Suprapubic skin (tissue), 4 donors: Measurements from ENCODE around the gene CORO2A. TPM values are rescaled to one million over a fixed set of nuclear protein-coding genes. Genes with fewer than 3 reads are reported as not detected.

Source experiments
- DNase-seq, 2 donors: peaks; one replicate each; pipeline ENCODE4 v3.0.0-alpha.2; 2019; ENCODE audit warnings: low spot score in 2 of 2
- H3K27ac ChIP-seq: fragments of 200-600 bp; sonication (generic); one replicate; pipeline ENCODE4 v1.5.1; 2019
- H3K27me3 ChIP-seq: fragments of 200-600 bp; sonication (generic); one replicate; pipeline ENCODE4 v1.5.1; 2019
- H3K36me3 ChIP-seq: fragments of 200-600 bp; sonication (generic); one replicate; pipeline ENCODE4 v1.5.1; 2019
- H3K4me1 ChIP-seq: fragments of 200-600 bp; sonication (generic); one replicate; pipeline ENCODE4 v1.5.1; 2019
- H3K4me3 ChIP-seq: fragments of 200-600 bp; sonication (generic); one replicate; pipeline ENCODE4 v1.5.1; 2019; ENCODE audit warnings: mild to moderate bottlenecking
- H3K9me3 ChIP-seq: fragments of 200-600 bp; sonication (generic); one replicate; pipeline ENCODE4 v1.5.1; 2019
- EP300 ChIP-seq: sonication (generic); formaldehyde crosslinking; IDR thresholded peaks from one replicate; pipeline ENCODE4 v1.6.1; 2017; ENCODE audit warnings: antibody characterized with exemption
- POLR2A ChIP-seq, 2 donors: fragments of 450-650 bp; IDR thresholded peaks; one replicate each; pipeline ENCODE4 v1.6.1; 2017; ENCODE audit warnings: antibody characterized with exemption in 2 of 2, mild to moderate bottlenecking in 2 of 2, moderate library complexity in 2 of 2
- POLR2AphosphoS5 ChIP-seq, 3 donors: sonication (generic); formaldehyde crosslinking; IDR thresholded peaks; one replicate each; pipeline ENCODE4 v1.6.1; 2017; ENCODE audit warnings: antibody characterized with exemption in 3 of 3
- WGBS: methylation state at CpG from one replicate; pipeline ENCODE4 v1.1.5; 2018; 5-methylcytosine and 5-hydroxymethylcytosine counted together
- total RNA-seq, 4 donors: library from RNA; depleted of rRNA; stranded (reverse); fragments of >200 nt; gene quantifications; one replicate each; pipeline ENCODE4 v1.1.0, GENCODE V29; 2016
- TF ChIP-seq, protein P1 (sequence below), 2 donors: fragments of 200-600 bp in 1 of 2; fragments of 450-650 bp in 1 of 2; sonication (generic) in 1 of 2; IDR thresholded peaks; one replicate each; pipeline ENCODE4 v1.5.1; 2016 to 2019; ENCODE audit warnings: antibody characterized with exemption in 2 of 2, mild to moderate bottlenecking in 1 of 2, moderate library complexity in 1 of 2

CORO2A gene
- total RNA-seq, result 10 to 100 TPM; 17.5 to 25.0 (median 19.9) TPM

- WGBS, result 4% methylated on average over 9 of the region's 95 CpGs
- H3K27ac ChIP-seq, result peak within 1 kb of the TSS; percentile 84
- H3K36me3 ChIP-seq, result no peaks in the 10 kb centered on the region
- peaks cover 18% of the 10 kb centered on the region for H3K4me1 ChIP-seq
- TF ChIP-seq, protein P1, sequence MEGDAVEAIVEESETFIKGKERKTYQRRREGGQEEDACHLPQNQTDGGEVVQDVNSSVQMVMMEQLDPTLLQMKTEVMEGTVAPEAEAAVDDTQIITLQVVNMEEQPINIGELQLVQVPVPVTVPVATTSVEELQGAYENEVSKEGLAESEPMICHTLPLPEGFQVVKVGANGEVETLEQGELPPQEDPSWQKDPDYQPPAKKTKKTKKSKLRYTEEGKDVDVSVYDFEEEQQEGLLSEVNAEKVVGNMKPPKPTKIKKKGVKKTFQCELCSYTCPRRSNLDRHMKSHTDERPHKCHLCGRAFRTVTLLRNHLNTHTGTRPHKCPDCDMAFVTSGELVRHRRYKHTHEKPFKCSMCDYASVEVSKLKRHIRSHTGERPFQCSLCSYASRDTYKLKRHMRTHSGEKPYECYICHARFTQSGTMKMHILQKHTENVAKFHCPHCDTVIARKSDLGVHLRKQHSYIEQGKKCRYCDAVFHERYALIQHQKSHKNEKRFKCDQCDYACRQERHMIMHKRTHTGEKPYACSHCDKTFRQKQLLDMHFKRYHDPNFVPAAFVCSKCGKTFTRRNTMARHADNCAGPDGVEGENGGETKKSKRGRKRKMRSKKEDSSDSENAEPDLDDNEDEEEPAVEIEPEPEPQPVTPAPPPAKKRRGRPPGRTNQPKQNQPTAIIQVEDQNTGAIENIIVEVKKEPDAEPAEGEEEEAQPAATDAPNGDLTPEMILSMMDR (IDR thresholded peaks at IDR 0.05), result peak in 1 of 2 donors; percentile 28
- peak in 1 of 3 donors; percentile 13 for TF ChIP-seq POLR2AphosphoS5 (IDR thresholded peaks at IDR 0.05)
- no peak for TF ChIP-seq POLR2A (IDR thresholded peaks at IDR 0.05)
- TF ChIP-seq EP300, result no peak
- H3K9me3 ChIP-seq, result no peaks in the 10 kb centered on the region
- DNase-seq, result no peak
- H3K27me3 ChIP-seq, result no peaks in the 10 kb centered on the region
- H3K4me3 ChIP-seq, result peak within 1 kb of the TSS; percentile 79
Observed at GRCh38 chr9:98192503-98193335, at the start of gene CORO2A. TSS of gene CORO2A (minus strand) at chr9:98192637. CDS start at chr9:98157660, 34,977 bp downstream.

GRCh38 chr9:98241357-98242300 is 49.2 kb upstream of the CORO2A start:
- Histone ChIP-seq H3K27ac (no peak overlapping the region), H3K4me1 (peaks cover 3% of the 10 kb centered on the region), H3K4me3 (no peak overlapping the region), H3K27me3 (no peaks in the 10 kb centered on the region), H3K9me3 (no peaks in the 10 kb centered on the region), H3K36me3 (peaks cover 13% of the 10 kb centered on the region)
- DNase-seq, result no peak
- 96% methylated on average over 5 of the region's 8 CpGs for WGBS
- TF ChIP-seq EP300, result no peak

DNA sequence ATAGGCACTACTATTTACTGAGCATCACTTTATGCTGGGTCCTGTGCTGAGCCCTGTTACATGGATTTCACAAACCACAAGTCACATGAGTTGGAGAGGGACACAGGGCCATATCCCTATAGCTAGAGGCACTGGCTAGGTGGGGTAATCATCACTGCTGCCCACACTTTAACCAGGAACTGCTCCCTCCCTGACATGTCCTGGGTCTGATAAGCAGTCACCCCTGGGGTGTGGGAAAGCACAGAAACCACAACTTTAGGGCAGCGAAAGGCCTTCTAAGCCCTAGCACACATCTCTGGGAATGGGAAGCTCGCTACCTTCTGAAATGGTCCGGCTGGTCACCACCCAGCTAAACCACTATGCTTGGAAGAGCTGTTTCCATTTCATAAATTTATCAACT is 48.0 kb upstream of the CORO2A start:
- H3K4me3 ChIP-seq, result no peak overlapping the region
- no peaks in the 10 kb centered on the region for H3K9me3 ChIP-seq
- DNase-seq, result no peak
- TF ChIP-seq POLR2AphosphoS5 (IDR thresholded peaks at IDR 0.05), result no peak
- TF ChIP-seq, protein P1 (IDR thresholded peaks at IDR 0.05), result no peak
- no peak for TF ChIP-seq EP300
- TF ChIP-seq POLR2A (IDR thresholded peaks at IDR 0.05), result no peak
- H3K27me3 ChIP-seq, result no peaks in the 10 kb centered on the region
- no peak overlapping the region for H3K27ac ChIP-seq
- H3K36me3 ChIP-seq, result peaks cover 13% of the 10 kb centered on the region
- WGBS, result 97% methylated on average over 3 of the region's 3 CpGs
- peaks cover 3% of the 10 kb centered on the region for H3K4me1 ChIP-seq

- TF ChIP-seq, protein P1 (IDR thresholded peaks at IDR 0.05), result no peak
- TF ChIP-seq POLR2AphosphoS5 (IDR thresholded peaks at IDR 0.05) (no peak), POLR2A (IDR thresholded peaks at IDR 0.05) (no peak), EP300 (no peak)
- Histone ChIP-seq H3K4me1 (peaks cover 1% of the 10 kb centered on the region), H3K4me3 (no peak overlapping the region), H3K36me3 (peaks cover 27% of the 10 kb centered on the region), H3K27me3 (no peaks in the 10 kb centered on the region), H3K9me3 (no peaks in the 10 kb centered on the region), H3K27ac (no peak overlapping the region)
- 95% methylated on average over 8 of the region's 8 CpGs for WGBS
- no peak for DNase-seq
Observed at GRCh38 chr9:98236901-98237487, 44.6 kb upstream of the CORO2A start.

GRCh38 chr9:98235126-98235525 is 42.7 kb upstream of the CORO2A start:
- H3K27ac ChIP-seq, result no peak overlapping the region
- no peak for DNase-seq
- H3K27me3 ChIP-seq, result no peaks in the 10 kb centered on the region
- H3K9me3 ChIP-seq, result no peaks in the 10 kb centered on the region
- 91% methylated on average over 9 of the region's 9 CpGs for WGBS
- peaks cover 4% of the 10 kb centered on the region for H3K4me1 ChIP-seq
- H3K36me3 ChIP-seq, result peaks cover 33% of the 10 kb centered on the region
- TF ChIP-seq POLR2AphosphoS5 (IDR thresholded peaks at IDR 0.05) (no peak), EP300 (no peak), POLR2A (IDR thresholded peaks at IDR 0.05) (no peak)
- TF ChIP-seq, protein P1 (IDR thresholded peaks at IDR 0.05), result no peak
- no peak overlapping the region for H3K4me3 ChIP-seq
